NK-92 treated with Interleukin-12 subunit alpha and Interleukin-12 subunit beta, amount 100 ng/mL, for 24 hours (cell line): ENCODE results near the gene GAL.
"Not testable (repeated sequence)": the region's sequence is repeated elsewhere in the genome, so short reads cannot be mapped to it uniquely, and the experiment has no call there.

ENCODE experiments used
- DNase-seq: peaks from one replicate; lab custom pipeline; 2025; lab: John Stamatoyannopoulos, UW

Gene GAL, protein sequence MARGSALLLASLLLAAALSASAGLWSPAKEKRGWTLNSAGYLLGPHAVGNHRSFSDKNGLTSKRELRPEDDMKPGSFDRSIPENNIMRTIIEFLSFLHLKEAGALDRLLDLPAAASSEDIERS

DNA sequence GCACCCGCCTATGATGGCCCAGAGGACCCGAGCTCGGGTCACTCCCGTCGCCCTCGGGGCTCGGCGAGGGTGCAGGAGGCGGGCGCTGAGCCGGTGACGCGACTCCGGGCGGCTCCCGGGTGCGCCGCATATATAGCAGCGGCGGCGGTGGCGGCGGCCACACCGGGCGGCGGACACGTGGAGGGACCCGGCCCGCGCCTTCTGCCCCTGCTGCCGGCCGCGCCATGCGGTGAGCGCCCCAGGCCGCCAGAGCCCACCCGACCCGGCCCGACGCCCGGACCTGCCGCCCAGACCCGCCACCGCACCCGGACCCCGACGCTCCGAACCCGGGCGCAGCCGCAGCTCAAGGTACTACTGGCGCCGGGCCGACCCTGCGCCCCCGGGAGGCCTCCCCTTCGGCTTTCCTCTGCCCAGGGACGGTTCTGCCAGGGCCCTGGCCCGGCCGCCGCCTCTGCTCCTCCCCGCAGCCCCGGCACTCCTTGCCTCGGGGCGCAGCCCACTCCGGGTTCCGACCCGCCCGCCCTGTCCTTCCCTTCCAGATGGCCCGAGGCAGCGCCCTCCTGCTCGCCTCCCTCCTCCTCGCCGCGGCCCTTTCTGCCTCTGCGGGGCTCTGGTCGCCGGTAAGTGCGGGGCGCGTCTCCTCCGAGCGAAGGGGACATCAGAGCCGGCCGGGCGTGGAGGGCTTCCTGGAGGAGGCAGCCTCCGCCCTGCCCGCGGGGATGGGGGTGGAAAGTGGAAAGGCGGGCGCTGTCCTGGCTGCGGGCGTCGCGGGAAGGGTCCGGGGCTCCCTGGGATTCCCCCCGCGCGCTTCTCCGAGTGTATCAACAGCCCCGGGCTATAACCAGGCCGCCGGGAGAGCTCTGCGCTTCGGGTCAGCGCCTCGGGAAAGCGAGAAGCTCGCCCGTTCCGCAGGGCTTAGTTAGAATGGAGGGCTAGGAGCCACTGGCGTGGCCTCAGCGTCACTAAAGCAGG, at the start of gene GAL:
Gene GAL (plus strand): TSS at position 160 of the 972 bp plus-strand sequence. CDS start 380 bp downstream, at position 540.
- DNase-seq: no peak

- not testable (repeated sequence) for DNase-seq
These were observed 49.7 kb upstream of the GAL start for GRCh38 chr11:68634606-68635005.

GRCh38 chr11:68635172-68635571, 49.2 kb upstream of the GAL start:
- DNase-seq: not testable (repeated sequence)

- not testable (repeated sequence) for DNase-seq
These were observed 48.5 kb upstream of the GAL start for GRCh38 chr11:68635883-68636282.

DNA sequence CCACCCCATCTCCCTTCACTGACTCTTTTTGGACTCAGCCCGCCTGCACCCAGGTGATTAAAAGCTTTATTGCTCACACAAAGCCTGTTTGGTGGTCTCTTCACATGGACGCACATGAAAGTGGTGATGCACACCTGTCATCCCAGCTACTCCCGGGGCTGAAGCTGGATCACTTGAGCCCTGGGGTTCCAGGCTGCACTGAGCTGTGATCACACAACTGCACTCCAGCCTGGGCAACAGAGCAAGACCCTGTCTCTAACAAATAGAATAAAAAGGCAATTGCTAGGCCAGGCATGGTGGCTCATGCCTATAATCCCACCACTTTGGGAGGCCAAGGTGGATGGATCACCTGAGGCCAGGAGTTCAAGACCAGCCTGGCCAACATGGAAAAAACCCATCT, 45.0 kb upstream of the GAL start:
- not testable (repeated sequence) for DNase-seq

GRCh38 chr11:68641880-68642279, 42.5 kb upstream of the GAL start:
- no peak for DNase-seq

- DNase-seq: no peak
These were observed 40.8 kb upstream of the GAL start for GRCh38 chr11:68643585-68643984.

GRCh38 chr11:68646832-68647231, 37.5 kb upstream of the GAL start:
- DNase-seq: no peak

DNA sequence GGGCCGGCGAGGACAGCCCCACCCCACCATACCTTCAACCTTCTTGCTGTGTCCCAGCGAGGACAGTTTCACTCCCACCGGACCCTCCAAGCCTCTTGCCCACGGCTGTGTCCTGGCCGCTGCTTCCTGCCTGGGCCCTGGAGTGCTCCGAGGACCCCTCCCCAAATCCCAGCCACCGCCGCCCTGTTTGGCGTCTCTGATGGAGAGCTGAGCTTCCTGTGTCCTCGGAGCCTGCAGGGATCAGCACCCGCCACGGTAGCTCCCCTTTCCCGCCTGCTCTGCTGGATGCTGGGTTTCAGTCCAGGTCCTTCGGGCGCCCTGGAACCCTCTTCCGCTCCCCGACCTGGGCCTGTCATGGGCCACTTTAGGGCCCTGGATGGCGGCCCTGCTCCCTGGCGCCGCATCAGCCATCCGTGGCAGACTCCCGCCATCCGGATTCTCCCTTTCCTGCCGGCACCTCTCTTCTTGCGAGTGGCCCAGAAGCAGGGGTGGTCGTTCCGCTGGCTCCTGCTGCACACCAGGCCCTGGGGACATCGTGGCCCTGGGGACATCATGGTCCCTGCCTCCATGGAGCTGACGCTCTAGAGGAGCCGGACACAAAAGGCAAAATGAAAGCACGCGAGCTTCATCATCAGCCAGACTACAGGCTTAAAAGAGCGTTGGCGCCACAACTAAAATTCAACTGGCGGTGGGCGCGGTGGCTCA, 34.3 kb upstream of the GAL start:
- DNase-seq: no peak

DNA sequence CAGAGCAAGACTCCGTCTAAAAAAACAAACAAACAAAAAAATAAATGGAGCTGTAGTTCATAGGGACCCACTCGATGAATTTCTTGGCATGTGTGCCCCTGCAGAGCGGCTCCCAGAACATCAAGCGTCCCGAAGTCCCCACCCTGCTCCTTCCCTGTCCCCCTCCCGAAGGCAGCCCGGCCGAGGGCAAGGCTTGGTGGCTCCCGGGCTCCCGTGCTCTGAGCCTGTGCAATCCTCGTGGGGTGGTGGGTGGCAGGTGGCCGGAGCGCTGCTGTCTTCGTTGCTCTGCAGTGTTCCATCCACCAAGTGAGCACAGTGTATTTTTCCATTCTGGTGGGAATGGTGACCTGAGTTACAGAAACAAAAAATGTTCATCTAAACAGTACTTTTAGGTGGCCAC, 33.5 kb upstream of the GAL start:
- no peak for DNase-seq

GRCh38 chr11:68651208-68651984, 32.9 kb upstream of the GAL start:
- DNase-seq: no peak

- no peak for DNase-seq
These were observed 32.2 kb upstream of the GAL start for GRCh38 chr11:68651985-68652682.

- no peak for DNase-seq
These were observed 31.6 kb upstream of the GAL start for GRCh38 chr11:68652683-68653156.

GRCh38 chr11:68653486-68654430, 30.6 kb upstream of the GAL start:
- no peak for DNase-seq

DNA sequence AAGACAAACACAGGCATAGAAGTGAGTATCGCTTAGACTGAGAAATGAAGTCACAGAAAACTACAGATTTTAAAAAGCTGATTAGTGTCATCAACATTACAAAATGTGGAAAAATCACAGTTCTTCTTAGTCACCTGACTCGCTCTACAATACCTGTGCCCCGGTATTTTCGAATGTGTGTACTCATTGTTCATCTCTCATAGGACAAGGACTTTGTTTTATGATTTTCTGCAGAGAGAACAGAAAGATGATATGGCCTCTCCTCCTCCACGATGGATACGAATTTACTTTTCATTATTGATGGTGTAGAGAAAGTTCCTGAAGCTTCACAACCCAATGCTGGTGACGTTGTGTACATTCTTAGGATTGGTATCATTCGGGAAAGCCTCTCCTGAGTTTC, 29.4 kb upstream of the GAL start:
- no peak for DNase-seq

GRCh38 chr11:68655406-68655805, 28.9 kb upstream of the GAL start:
- DNase-seq: no peak

GRCh38 chr11:68655806-68656205, 28.5 kb upstream of the GAL start:
- no peak for DNase-seq

DNA sequence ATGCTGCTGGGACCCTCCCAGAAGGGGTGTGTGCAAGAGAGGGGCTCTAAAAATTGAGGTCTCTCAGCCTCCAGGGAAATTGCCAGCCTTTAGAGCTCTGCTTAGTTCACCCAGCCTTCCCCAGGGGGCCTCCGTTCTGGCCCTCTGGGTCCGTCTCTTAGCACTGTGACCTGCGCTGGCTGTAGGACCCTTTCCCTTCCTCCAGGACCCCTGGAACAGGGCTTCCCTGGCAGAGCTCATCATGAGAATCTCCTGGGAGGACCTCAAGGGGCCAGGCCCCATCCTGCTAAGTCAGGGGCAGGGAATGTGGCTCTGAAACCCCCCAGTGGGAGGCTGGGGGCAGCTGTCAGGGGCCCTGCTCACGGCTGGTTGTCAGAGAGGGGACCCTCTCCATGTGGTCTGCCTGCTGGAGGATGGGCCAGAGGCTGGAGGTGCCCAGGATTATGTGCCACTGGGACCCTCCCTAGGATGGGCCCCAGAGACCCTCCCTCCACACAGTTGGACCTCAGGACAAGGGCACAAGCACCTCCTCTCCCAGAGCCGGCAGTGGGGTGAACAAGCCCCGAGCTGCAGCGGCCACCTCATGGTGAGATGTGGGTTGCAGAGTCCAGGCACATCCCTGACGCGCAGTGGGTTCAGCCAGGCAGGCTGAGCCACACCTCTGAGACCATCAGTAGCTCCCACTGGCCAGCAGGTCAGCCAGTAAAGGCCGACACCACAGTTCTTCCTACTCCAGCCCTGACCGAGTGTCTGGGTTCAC, 27.1 kb upstream of the GAL start:
- no peak for DNase-seq

DNA sequence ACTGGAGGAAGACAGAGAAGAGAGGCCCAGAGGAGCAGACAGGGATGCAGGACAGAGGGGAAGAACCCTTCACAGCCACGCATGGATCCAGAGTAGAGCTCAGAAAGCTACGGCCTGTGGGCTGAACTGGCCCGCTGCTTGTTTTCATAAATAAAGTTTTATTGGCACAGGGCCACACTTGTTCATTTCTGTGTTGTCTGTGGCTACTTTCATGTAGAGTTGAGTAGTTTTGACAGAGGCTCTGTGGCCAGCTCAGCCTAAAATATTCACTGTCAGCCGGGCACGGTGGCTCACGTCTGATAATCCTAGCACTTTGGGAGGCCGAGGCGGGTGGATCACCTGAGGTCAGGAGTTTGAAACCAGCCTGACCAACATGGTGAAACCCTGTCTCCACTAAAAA, 26.2 kb upstream of the GAL start:
- DNase-seq: no peak
